Ovary (tissue), 9 donors: ENCODE results near the gene CCL24. TPM values are rescaled to one million over a fixed set of nuclear protein-coding genes. Genes with fewer than 3 reads are reported as not detected.
"Not testable (repeated sequence)": the region's sequence is repeated elsewhere in the genome, so short reads cannot be mapped to it uniquely, and the experiment has no call there.

Experiments used
- DNase-seq, 5 donors: peaks; one replicate each; pipeline ENCODE4 v3.0.0-alpha.2; 2019 to 2020
- H3K27ac ChIP-seq, 2 donors: fragments of 200-600 bp; one replicate each; pipeline versions ENCODE4 v1.5.1 to v1.8.0; 2019 to 2022
- H3K27me3 ChIP-seq: fragments of 200-600 bp; one replicate; pipeline ENCODE4 v1.8.0; 2022
- H3K36me3 ChIP-seq: fragments of 200-600 bp; sonication (generic); one replicate; pipeline ENCODE4 v1.5.1; 2019
- H3K4me1 ChIP-seq: one replicate; pipeline ENCODE4 v1.8.1; 2013; ENCODE audit warnings: mild to moderate bottlenecking, moderate library complexity; ENCODE audit not compliant: insufficient read depth
- H3K4me3 ChIP-seq: fragments of 200-600 bp; sonication (generic); one replicate; pipeline ENCODE4 v1.5.1; 2017
- H3K9me3 ChIP-seq, 2 donors: fragments of 200-600 bp in 1 of 2; sonication (generic) in 1 of 2; one replicate each; pipeline versions ENCODE4 v1.5.1 to v1.8.1; 2013 to 2019; ENCODE audit warnings: mild to moderate bottlenecking in 1 of 2, moderate library complexity in 1 of 2
- CTCF ChIP-seq, 3 donors: fragments of 450-650 bp in 2 of 3; fragments of 200-600 bp in 1 of 3; IDR thresholded peaks; one replicate each; pipeline versions ENCODE4 v1.5.1 to v1.8.0; 2016 to 2022; ENCODE audit warnings: antibody characterized with exemption in 3 of 3, mild to moderate bottlenecking in 1 of 3
- EP300 ChIP-seq: sonication (generic); formaldehyde crosslinking; IDR thresholded peaks from one replicate; pipeline ENCODE4 v1.6.1; 2017; ENCODE audit warnings: antibody characterized with exemption
- POLR2A ChIP-seq: fragments of 450-650 bp; IDR thresholded peaks from one replicate; pipeline ENCODE4 v1.6.1; 2017; ENCODE audit warnings: antibody characterized with exemption, mild to moderate bottlenecking, moderate library complexity
- WGBS, 3 donors: extraction: QIAGEN DNeasy Blood & Tissue Kit in 1 of 3; methylation state at CpG; one replicate each; pipeline versions ENCODE4 v1.1.5 to v1.1.7; 2013 to 2017; 5-methylcytosine and 5-hydroxymethylcytosine counted together
- intact Hi-C, 4 donors: fragments of 100-400 bp; cut with DNase I; formaldehyde crosslinking; loops; one replicate each; pipeline versions ENCODE4 v1.11.0 to v1.15.1; 2022 to 2023
- polyA plus RNA-seq, 2 donors: library from polyadenylated mRNA; stranded (reverse); fragments of 200-250 nt in 1 of 2; fragments of 350-450 nt in 1 of 2; fragmentation: Illumina TruSeq in 1 of 2; extraction: RNeasy Lipid Tissue Mini Kit (QIAGEN cat#74804) in 1 of 2; gene quantifications; one replicate each; pipeline ENCODE4 v1.2.3, GENCODE V29; 2013 to 2014
- total RNA-seq, 7 donors: library from RNA; depleted of rRNA in 2 of 7; stranded (reverse); fragments of >200 nt in 2 of 7; fragmentation: NEBNext Ultra II Directional in 3 of 7; extraction: Animal tissue kit (Norgen Biotek cat#: 25700) in 3 of 7; gene quantifications; one replicate each; pipeline versions ENCODE4 v1.1.0 to v1.2.4, GENCODE V29; 2016 to 2023
- donor health status: DM: no; HTN: no; CAD: no; lungs with moderate emphysema.
- donor health status: DM: no; HTN: no; CAD: no.
- donor health status: Bipolar disorder and iron deficiency.
- donor health status: DM: yes; HTN: yes; CAD: no.
- donor health status: DM: no; HTN: no; CAD: no.
- donor health status: DM: yes; HTN: yes; CAD: no.

The CCL24 gene
- total and polyA plus RNA-seq, 9 donors = 0.45 to 1.1 (median 0.48) TPM; not detected in 6

DNA sequence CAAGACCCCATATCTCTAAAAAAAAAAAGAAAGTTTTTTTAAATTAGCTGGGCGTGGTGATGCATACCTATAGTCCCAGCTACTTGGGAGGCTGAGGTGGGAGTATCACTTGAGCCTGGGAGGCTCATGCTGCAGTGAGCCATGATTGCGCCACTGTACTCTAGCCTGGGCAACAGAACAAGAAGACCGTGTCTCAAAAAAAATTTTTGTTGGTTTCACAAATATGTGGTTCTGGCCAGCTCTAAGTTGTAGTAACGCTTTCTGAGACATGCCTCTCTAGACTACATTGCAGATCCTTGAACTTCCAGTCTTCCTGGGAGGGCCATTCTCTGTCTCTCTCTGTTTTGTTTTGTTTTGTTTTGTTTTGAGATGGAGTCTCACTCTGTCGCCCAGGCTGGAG, 40.6 kb upstream of the CCL24 start:
- Histone ChIP-seq H3K27me3 (no peaks in the 10 kb centered on the region), H3K36me3 (no peaks in the 10 kb centered on the region), H3K4me3 (no peak overlapping the region), H3K4me1 (no peaks in the 10 kb centered on the region), H3K27ac (no peak overlapping the region), H3K9me3 (no peaks in the 10 kb centered on the region)
- intact Hi-C loops = no loop called here
- DNase-seq = no peak
- TF ChIP-seq EP300 (no peak), POLR2A (no peak), CTCF (IDR thresholded peaks at IDR 0.05) (no peak)
- 36 to 39% (median 39%) methylated on average over 5 of the region's 5 CpGs for WGBS, 3 donors

GRCh38 chr7:75850235-75850634, 36.6 kb upstream of the CCL24 start:
- no peak overlapping the region for H3K4me3 ChIP-seq
- H3K27me3 ChIP-seq = no peaks in the 10 kb centered on the region
- no peaks in the 10 kb centered on the region for H3K36me3 ChIP-seq
- no peaks in the 10 kb centered on the region for H3K9me3 ChIP-seq
- H3K4me1 ChIP-seq = no peaks in the 10 kb centered on the region
- no peak for TF ChIP-seq POLR2A
- no peak for TF ChIP-seq CTCF (IDR thresholded peaks at IDR 0.05)
- TF ChIP-seq EP300 = no peak
- H3K27ac ChIP-seq = no peak overlapping the region
- 70 to 79% (median 78%) methylated on average over 4 of the region's 4 CpGs for WGBS, 3 donors
- intact Hi-C loops = no loop called here
- no peak for DNase-seq

DNA sequence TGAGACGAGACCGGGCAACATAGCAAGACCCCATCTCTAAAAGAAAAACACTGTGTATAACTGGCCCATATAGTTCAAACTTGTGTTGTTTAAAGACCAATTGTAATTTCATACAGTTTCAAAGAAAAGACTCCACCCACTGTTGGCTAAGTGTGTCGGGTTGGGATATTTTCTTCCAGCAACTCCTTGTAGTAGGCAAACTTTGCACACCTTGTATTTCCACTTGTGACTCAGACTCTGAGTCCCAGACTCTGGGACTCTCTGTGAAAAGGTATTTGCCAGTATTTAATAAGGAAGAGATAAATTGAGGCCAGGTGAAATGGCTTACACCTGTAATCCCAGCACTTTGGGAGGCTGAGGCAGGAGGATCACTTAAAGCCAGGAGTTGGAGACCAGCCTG, 36.0 kb upstream of the CCL24 start:
- Histone ChIP-seq H3K36me3 (no peaks in the 10 kb centered on the region), H3K4me1 (no peaks in the 10 kb centered on the region), H3K27me3 (no peaks in the 10 kb centered on the region), H3K27ac (no peak overlapping the region), H3K9me3 (no peaks in the 10 kb centered on the region), H3K4me3 (no peak overlapping the region)
- 63 to 72% (median 64%) methylated on average over 3 of the region's 3 CpGs for WGBS, 3 donors
- no peak for TF ChIP-seq POLR2A
- no peak for TF ChIP-seq CTCF (IDR thresholded peaks at IDR 0.05)
- no peak for TF ChIP-seq EP300
- no peak for DNase-seq
- intact Hi-C loops = loop anchor here in 1 of 4 donors (10.0 kb wide), 1 partner anchor 55 kb away; no protein-coding TSS in a partner anchor

DNA sequence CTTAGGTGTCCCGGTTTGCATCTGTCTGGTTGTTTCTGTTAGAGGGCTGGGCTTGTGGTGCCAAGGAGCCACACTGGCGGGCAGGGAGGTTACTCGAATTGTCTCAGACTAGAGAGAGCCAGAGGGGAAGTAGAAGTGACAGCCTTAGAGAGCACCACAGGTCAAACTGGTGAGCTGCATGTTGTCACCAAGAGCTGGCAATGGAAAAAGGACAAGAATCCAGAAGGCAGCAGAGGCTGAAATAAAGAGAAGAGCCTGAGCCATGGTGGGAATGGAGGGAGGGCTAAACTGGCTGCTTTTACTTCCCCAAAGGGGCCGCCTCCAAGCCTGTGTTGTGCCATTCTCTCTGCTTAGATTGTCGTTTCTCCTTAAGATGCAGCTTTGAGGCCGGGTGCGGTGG, 34.1 kb upstream of the CCL24 start:
- Histone ChIP-seq H3K27me3 (no peaks in the 10 kb centered on the region), H3K27ac (no peak overlapping the region), H3K4me1 (peaks cover 3% of the 10 kb centered on the region), H3K4me3 (no peak overlapping the region), H3K36me3 (no peaks in the 10 kb centered on the region), H3K9me3 (no peaks in the 10 kb centered on the region)
- 87 to 92% (median 88%) methylated on average over 7 of the region's 7 CpGs for WGBS, 3 donors
- no peak for DNase-seq
- no peak for TF ChIP-seq POLR2A
- intact Hi-C loops = loop anchor here in 1 of 4 donors (10.0 kb wide), 1 partner anchor 53 kb away; no protein-coding TSS in a partner anchor

DNA sequence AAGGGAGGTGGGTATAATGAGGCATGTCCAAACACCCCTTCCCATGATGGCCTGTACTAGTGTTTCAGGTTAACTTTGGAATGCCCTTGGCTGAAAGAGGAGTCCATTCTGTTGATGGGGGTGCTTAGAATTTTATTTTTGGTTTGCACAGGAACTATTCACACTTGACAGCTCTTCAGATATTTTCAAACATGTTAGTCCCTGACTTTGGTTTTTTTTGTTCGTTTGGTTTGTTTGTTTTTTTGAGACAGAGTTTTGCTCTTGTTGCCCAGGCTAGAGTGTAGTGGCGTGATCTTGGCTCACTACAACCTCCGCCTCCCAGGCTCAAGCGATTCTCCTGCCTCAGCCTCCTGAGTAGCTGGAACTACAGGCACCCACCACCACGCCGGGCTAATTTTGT, 31.5 kb upstream of the CCL24 start:
- H3K36me3 ChIP-seq, H3K4me3 ChIP-seq, H3K9me3 ChIP-seq, DNase-seq, H3K4me1 ChIP-seq, H3K27me3 ChIP-seq, H3K27ac ChIP-seq: not testable (repeated sequence)
- intact Hi-C loops = loop anchor here in 1 of 4 donors (10.0 kb wide), 1 partner anchor 50 kb away; no protein-coding TSS in a partner anchor
- WGBS, 3 donors = 84 to 91% (median 89%) methylated on average over 6 of the region's 6 CpGs
